UCSD-AML1 (cell line): ENCODE measurements around the gene ANKRD44.
"Not testable (repeated sequence)": the region's sequence is repeated elsewhere in the genome, so short reads cannot be mapped to it uniquely, and the experiment has no call there.

Experiments
- DNase-seq: peaks from one replicate; lab custom pipeline; 2025; ENCODE audit not compliant: unreplicated experiment; lab: John Stamatoyannopoulos, UW

ANKRD44 gene

GRCh38 chr2:197310271-197310985 lies at the start of gene ANKRD44:
Gene ANKRD44, minus strand, starts transcription at chr2:197310780. Its CDS starts 176 bp downstream, at chr2:197310604.
- DNase-seq = peak; percentile 84

- DNase-seq = no peak
Measured at GRCh38 chr2:197359859-197360258, 49.3 kb upstream of the ANKRD44 start.

GRCh38 chr2:197358931-197359330 lies 48.4 kb upstream of the ANKRD44 start:
- DNase-seq = no peak

DNA sequence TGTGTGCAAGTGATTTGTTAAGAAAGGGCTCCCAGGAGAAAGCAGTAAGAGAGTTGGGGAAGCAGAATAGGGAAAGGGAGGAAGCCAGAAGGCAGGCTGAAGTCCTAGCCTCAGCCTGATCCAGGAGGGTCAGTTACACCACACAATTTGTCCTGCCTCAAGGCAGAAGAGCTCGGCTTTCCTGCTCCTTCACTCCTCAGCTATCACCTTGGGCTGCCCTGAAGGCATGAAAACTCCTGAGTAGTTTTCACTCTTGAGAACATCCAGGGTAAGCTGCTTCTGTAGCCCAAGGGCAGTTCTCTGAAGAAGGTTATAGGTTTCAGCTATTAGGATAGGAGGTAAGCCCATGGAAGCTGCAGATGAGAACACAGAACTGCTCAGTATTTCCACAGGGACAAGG lies 47.4 kb upstream of the ANKRD44 start:
- no peak for DNase-seq

GRCh38 chr2:197356136-197356535 lies 45.6 kb upstream of the ANKRD44 start:
- no peak for DNase-seq

DNA sequence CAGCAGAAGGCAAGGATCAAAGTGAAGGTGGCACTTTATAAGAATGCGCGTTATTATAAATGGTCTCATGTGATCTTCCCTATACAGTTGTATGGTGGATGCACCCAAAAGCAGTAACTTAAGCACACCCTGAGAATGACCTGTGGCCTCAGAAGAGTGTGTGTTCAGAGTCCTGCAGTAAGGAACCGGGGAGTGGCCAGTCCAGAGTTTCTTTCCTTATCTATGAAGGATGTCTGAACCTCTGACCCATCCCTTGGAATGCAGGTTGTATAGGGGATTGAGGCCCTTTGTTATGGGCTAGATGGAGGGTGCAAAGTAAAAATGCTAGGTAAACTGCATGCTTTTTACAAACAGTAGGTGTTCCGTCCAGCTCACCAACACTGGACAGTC lies 43.6 kb upstream of the ANKRD44 start:
- no peak for DNase-seq

GRCh38 chr2:197353393-197354168 lies 43.0 kb upstream of the ANKRD44 start:
- DNase-seq = no peak

- no peak for DNase-seq
Measured at GRCh38 chr2:197349699-197350098, 39.1 kb upstream of the ANKRD44 start.

- no peak for DNase-seq
Measured at GRCh38 chr2:197348721-197349360, 38.3 kb upstream of the ANKRD44 start.

DNA sequence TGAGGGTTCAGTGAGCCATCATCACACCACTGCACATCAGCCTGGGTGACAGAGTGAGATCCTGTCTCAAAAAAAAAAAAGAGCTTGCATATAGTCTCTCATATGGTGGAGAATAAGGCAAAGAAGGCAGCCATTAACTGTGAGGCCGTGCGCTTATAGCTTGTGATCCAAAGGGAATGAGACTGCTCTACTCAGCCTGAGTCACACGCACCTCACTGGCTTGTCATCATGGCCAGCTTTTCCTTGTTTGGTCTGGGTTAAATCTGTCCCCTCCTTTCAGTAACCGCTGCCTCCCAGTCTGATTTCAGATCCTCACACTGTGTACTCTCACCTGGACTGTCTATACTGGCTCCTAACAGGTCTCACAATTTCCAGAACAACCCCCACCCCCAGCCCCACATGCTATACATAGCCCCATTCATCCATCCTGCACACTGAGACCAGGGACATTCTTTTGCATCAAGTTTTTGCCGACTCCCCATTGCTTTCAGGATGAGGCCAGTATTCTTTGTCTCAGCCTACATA lies 35.3 kb upstream of the ANKRD44 start:
- DNase-seq = no peak

DNA sequence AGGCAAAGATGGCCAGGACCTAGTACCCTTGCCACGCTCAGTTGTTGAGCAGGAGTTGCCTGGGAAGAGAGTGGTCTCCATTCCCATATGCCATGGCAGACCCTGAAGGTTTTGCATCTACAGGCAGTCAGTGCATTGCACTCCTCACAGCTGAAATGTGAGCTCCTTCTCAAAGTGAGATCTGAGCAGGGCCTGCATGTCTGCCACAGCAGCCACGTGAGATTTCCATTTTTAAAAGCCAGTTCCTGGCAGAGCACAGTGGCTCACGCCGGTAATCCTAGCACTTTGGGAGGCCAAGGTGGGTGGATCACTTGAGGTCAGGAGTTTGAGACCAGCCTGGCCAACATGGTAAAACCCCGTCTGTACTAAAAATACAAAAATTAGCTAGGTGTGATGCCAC lies 33.4 kb upstream of the ANKRD44 start:
- not testable (repeated sequence) for DNase-seq

DNA sequence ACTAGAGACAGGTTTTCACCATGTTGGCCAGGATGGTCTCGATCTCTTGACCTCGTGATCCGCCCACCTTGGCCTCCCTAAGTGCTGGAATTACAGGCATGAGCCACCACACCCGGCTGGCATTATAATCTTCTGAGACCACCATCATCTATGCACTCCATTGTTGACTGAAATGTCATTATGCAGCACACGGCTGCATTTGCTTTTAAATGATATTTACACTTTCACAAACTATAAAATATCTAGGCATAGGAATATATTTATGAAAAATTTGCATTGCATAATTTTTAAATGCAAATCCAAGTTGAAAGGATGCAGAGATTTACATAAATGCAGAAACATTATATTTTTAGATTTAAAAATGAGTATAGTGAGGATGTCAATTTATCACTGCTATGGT lies 30.0 kb upstream of the ANKRD44 start:
- DNase-seq = no peak

DNA sequence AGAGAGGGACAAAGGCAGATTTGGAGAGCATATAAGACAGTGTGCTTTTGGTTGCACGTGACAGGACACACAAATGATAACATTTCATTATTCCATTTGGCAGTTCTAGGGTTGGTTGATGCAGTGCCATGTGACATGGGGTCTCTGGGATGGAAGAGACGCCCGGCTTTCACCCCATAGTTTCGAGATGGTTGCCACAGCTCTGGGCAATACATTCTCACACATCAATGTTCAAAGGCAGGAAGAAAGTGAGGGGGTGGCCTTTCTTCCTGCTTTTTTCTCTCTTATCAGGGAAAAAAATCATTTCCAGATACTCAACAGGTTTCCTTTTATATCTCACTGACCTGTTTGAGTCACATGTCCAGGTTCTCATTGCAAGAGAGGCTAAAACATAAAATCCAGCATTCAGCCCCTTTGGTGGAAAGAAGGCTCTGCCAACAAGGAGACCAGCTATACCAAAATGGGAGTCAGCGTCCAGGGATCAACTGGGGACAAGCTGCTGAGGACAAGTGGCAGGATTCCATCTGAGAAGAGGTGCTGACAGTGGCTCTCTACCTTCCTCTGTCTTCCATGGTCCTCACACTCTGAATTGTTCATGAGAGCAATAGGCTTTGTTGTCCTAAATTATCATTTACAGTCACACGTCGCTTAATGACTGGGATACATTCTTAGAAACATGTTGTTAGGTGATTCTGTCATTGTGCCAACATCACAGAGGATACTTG lies 29.1 kb upstream of the ANKRD44 start:
- no peak for DNase-seq

GRCh38 chr2:197339016-197339415 lies 28.4 kb upstream of the ANKRD44 start:
- DNase-seq = no peak

GRCh38 chr2:197332641-197333040 lies 22.1 kb upstream of the ANKRD44 start:
- DNase-seq = no peak

DNA sequence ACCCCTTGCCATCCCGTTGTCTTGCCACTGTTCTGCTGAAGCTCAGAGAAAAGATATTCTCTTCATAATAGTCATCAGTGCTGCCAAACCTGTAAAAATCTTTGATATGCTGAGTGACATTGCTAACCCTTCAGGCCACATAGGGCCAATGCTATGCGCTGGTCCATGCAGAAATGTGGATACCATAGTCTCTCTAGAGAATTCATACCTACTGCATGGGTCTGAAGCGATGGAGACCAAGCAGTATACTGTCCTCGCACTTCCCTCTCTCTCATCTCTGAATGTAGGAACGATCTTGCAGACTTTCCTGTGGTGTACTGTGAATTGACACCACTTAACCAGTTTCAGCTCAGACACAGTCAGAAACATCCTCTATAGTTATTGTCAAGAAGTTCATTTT lies 17.9 kb upstream of the ANKRD44 start:
- DNase-seq = no peak

GRCh38 chr2:197327472-197328098 lies 17.0 kb upstream of the ANKRD44 start:
- DNase-seq = no peak

GRCh38 chr2:197327073-197327471 lies 16.5 kb upstream of the ANKRD44 start:
- no peak for DNase-seq

- DNase-seq = no peak
Measured at GRCh38 chr2:197324801-197325200, 14.2 kb upstream of the ANKRD44 start.
